Loucy (cell line): ENCODE measurements around the gene APLNR.

ENCODE experiments used
- H2AFZ ChIP-seq: fragments of 200-600 bp; sonication (generic); 2 replicates; pipeline ENCODE4 v1.6.0; 2016; ENCODE audit warnings: antibody characterized with exemption, mild to moderate bottlenecking, low read length, moderate library complexity
- H3F3A ChIP-seq: fragments of 200-600 bp; 2 replicates; pipeline ENCODE4 v1.6.0; 2016; ENCODE audit warnings: antibody characterized with exemption, low read depth, mild to moderate bottlenecking
- H3K27me3 ChIP-seq: fragments of 200-600 bp; sonication (generic); 2 replicates; pipeline ENCODE4 v1.6.1; 2014; ENCODE audit warnings: low read length, mild to moderate bottlenecking; ENCODE audit not compliant: insufficient read depth, poor library complexity, severe bottlenecking
- H3K36me3 ChIP-seq: fragments of 200-600 bp; sonication (generic); 2 replicates; pipeline ENCODE4 v1.6.1; 2016; ENCODE audit warnings: low read length; ENCODE audit not compliant: insufficient read depth
- H3K4me1 ChIP-seq: fragments of 200-600 bp; sonication (generic); 2 replicates; pipeline ENCODE4 v1.5.1; 2014; ENCODE audit warnings: low read length, mild to moderate bottlenecking; ENCODE audit not compliant: insufficient read depth, poor library complexity, severe bottlenecking
- H3K4me2 ChIP-seq: fragments of 200-600 bp; sonication (generic); 2 replicates; pipeline ENCODE4 v1.6.0; 2014; ENCODE audit warnings: antibody characterized with exemption, low read length, low read depth, mild to moderate bottlenecking; ENCODE audit not compliant: poor library complexity, severe bottlenecking
- H3K4me3 ChIP-seq: fragments of 200-600 bp; sonication (generic); 2 replicates; pipeline ENCODE4 v1.5.1; 2014; ENCODE audit warnings: low read length, mild to moderate bottlenecking, mixed read lengths; ENCODE audit not compliant: poor library complexity, severe bottlenecking
- H3K79me2 ChIP-seq: fragments of 200-600 bp; sonication (generic); 2 replicates; pipeline ENCODE4 v1.6.1; 2014; ENCODE audit warnings: low read length; ENCODE audit not compliant: insufficient read depth
- H3K9ac ChIP-seq: fragments of 200-600 bp; sonication (generic); 2 replicates; pipeline ENCODE4 v1.6.0; 2014; ENCODE audit warnings: mild to moderate bottlenecking, low read depth, low read length, moderate library complexity; ENCODE audit not compliant: poor library complexity, severe bottlenecking
- H3K9me2 ChIP-seq: fragments of 200-600 bp; sonication (generic); replicated peaks from 2 replicates; pipeline ENCODE4 v1.6.1; 2016; ENCODE audit warnings: low read depth, low read length, mixed read lengths
- H3K9me3 ChIP-seq: fragments of 200-600 bp; sonication (generic); 2 replicates; pipeline ENCODE4 v1.6.1; 2014; ENCODE audit warnings: mild to moderate bottlenecking, antibody characterized with exemption, low read length, low read depth; ENCODE audit not compliant: insufficient read depth
- H4K20me1 ChIP-seq: fragments of 200-600 bp; sonication (generic); 2 replicates; pipeline ENCODE4 v1.6.0; 2014; ENCODE audit warnings: antibody characterized with exemption, low read length, mild to moderate bottlenecking; ENCODE audit not compliant: insufficient read depth, poor library complexity, severe bottlenecking
- CTCF ChIP-seq: fragments of 200-600 bp; sonication (generic); conservative IDR thresholded peaks from 2 replicates; pipeline ENCODE4 v1.5.1; 2014; ENCODE audit warnings: mild to moderate bottlenecking, antibody characterized with exemption, low read length
- EZH2phosphoT487 ChIP-seq: fragments of 200-600 bp; IDR thresholded peaks from 2 replicates; pipeline ENCODE4 v1.6.1; 2018; ENCODE audit warnings: antibody characterized with exemption, mild to moderate bottlenecking, moderate library complexity, borderline replicate concordance

APLNR gene

GRCh38 chr11:57256119-57256518 is 19.1 kb upstream of the APLNR start:
- Histone ChIP-seq H3K4me2 (no peak overlapping the region), H3K4me1 (no peaks in the 10 kb centered on the region), H3K9me2 (no peaks in the 10 kb centered on the region), H3K79me2 (no peaks in the 10 kb centered on the region), H2AFZ (no peak overlapping the region), H3K9ac (no peak overlapping the region), H4K20me1 (no peaks in the 10 kb centered on the region), H3K27me3 (peaks cover 10% of the 10 kb centered on the region), H3K9me3 (no peaks in the 10 kb centered on the region), H3F3A (no peaks in the 10 kb centered on the region), H3K4me3 (no peak overlapping the region), H3K36me3 (no peaks in the 10 kb centered on the region)
- no peak for TF ChIP-seq EZH2phosphoT487
- TF ChIP-seq CTCF: no peak

- Histone ChIP-seq H4K20me1 (no peaks in the 10 kb centered on the region), H3K9me3 (no peaks in the 10 kb centered on the region), H3K79me2 (no peaks in the 10 kb centered on the region), H3F3A (no peaks in the 10 kb centered on the region), H3K4me3 (no peak overlapping the region), H3K27me3 (peaks cover 10% of the 10 kb centered on the region), H3K9ac (no peak overlapping the region), H3K4me2 (no peak overlapping the region), H3K9me2 (no peaks in the 10 kb centered on the region), H2AFZ (no peak overlapping the region), H3K36me3 (no peaks in the 10 kb centered on the region), H3K4me1 (no peaks in the 10 kb centered on the region)
- TF ChIP-seq CTCF (no peak), EZH2phosphoT487 (no peak)
Observed at GRCh38 chr11:57255618-57256017, 18.6 kb upstream of the APLNR start.

- H3K9me3 ChIP-seq: no peaks in the 10 kb centered on the region
- H3K4me3 ChIP-seq: no peak overlapping the region
- no peaks in the 10 kb centered on the region for H4K20me1 ChIP-seq
- H3K36me3 ChIP-seq: no peaks in the 10 kb centered on the region
- H3K27me3 ChIP-seq: peaks cover 10% of the 10 kb centered on the region
- TF ChIP-seq CTCF (no peak), EZH2phosphoT487 (no peak)
- H2AFZ ChIP-seq: no peak overlapping the region
- no peaks in the 10 kb centered on the region for H3K4me1 ChIP-seq
- H3K9me2 ChIP-seq: no peaks in the 10 kb centered on the region
- H3K79me2 ChIP-seq: no peaks in the 10 kb centered on the region
- H3K4me2 ChIP-seq: no peak overlapping the region
- no peak overlapping the region for H3K9ac ChIP-seq
- H3F3A ChIP-seq: no peaks in the 10 kb centered on the region
Observed at GRCh38 chr11:57254631-57255030, 17.6 kb upstream of the APLNR start.
